ENCODE data around the gene SLCO1B3.
"Not testable (repeated sequence)": the region's sequence is repeated elsewhere in the genome, so short reads cannot be mapped to it uniquely, and the experiment has no call there.

SLCO1B3 gene, protein sequence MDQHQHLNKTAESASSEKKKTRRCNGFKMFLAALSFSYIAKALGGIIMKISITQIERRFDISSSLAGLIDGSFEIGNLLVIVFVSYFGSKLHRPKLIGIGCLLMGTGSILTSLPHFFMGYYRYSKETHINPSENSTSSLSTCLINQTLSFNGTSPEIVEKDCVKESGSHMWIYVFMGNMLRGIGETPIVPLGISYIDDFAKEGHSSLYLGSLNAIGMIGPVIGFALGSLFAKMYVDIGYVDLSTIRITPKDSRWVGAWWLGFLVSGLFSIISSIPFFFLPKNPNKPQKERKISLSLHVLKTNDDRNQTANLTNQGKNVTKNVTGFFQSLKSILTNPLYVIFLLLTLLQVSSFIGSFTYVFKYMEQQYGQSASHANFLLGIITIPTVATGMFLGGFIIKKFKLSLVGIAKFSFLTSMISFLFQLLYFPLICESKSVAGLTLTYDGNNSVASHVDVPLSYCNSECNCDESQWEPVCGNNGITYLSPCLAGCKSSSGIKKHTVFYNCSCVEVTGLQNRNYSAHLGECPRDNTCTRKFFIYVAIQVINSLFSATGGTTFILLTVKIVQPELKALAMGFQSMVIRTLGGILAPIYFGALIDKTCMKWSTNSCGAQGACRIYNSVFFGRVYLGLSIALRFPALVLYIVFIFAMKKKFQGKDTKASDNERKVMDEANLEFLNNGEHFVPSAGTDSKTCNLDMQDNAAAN

DNA sequence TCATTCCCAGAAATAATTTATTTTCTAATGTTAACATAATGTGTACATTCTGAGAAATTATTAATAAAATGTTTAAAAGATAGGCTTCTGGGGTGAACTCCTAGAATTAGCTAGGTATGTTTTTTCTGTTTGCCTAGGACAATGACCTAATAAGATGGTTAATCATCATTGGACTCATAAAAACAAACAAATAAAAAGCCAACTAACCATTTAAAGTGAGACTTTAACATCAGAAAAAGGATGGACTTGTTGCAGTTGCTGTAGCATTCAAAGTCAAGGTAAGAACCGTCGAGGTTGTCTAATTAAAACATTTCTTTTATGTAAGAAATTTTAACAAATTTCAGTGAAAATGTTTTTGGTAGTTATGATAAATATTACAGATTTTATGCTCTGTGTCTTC, at the start of gene SLCO1B3:
Gene SLCO1B3, plus strand, starts transcription at position 219 of the 400 bp plus-strand sequence. CDS start 5,034 bp downstream, outside the sequence.
- no peaks in the 10 kb centered on the region for H3K27me3 ChIP-seq (ENCODE audit: control insufficient read depth in 1 of 2, insufficient read depth in 2 of 2, low read length in 2 of 2)
- H3K4me3 ChIP-seq (ENCODE audit: low read depth in 1 of 2, low read length in 2 of 2): no peak within 1 kb of the TSS
- H3K27ac ChIP-seq (ENCODE audit: low read depth, low read length): no peak within 1 kb of the TSS
- H3K4me1 ChIP-seq (ENCODE audit: insufficient read depth, low read length): no peaks in the 10 kb centered on the region
- H3K36me3 ChIP-seq (ENCODE audit: insufficient read depth, low read length): no peaks in the 10 kb centered on the region
- H3K9me3 ChIP-seq (ENCODE audit: low read length): no peaks in the 10 kb centered on the region
- no peak within 1 kb of the TSS for H3K9ac ChIP-seq (ENCODE audit: low read length)

DNA sequence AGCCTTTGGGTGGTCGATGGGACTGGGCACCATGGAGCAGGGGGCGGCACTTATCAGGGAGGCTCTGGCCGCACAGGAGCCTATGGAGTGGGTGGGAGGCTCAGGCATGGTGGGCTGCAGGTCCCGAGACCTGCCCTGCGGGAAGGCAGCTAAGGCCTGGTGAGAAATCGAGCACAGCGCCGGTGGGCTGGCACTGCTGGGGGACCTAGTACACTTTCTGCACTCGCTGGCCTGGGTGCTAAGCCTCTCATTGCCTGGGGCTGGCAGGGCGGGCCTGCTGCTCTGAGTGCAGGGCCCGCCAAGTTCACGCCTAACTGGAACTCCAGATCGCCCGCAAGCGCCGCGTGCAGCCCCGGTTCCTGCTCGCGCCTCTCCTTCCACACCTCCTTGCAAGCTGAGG, 33.1 kb upstream of the SLCO1B3 start:
- no peak overlapping the region for H3K27ac ChIP-seq (ENCODE audit: low read depth, low read length)
- H3K9ac ChIP-seq (ENCODE audit: low read length): no peak overlapping the region
- no peak overlapping the region for H3K4me3 ChIP-seq (ENCODE audit: low read depth in 1 of 2, low read length in 2 of 2)
- no peaks in the 10 kb centered on the region for H3K36me3 ChIP-seq (ENCODE audit: insufficient read depth, low read length)
- no peaks in the 10 kb centered on the region for H3K27me3 ChIP-seq (ENCODE audit: control insufficient read depth in 1 of 2, insufficient read depth in 2 of 2, low read length in 2 of 2)
- H3K9me3 ChIP-seq (ENCODE audit: low read length): no peaks in the 10 kb centered on the region
- H3K4me1 ChIP-seq (ENCODE audit: insufficient read depth, low read length): no peaks in the 10 kb centered on the region

DNA sequence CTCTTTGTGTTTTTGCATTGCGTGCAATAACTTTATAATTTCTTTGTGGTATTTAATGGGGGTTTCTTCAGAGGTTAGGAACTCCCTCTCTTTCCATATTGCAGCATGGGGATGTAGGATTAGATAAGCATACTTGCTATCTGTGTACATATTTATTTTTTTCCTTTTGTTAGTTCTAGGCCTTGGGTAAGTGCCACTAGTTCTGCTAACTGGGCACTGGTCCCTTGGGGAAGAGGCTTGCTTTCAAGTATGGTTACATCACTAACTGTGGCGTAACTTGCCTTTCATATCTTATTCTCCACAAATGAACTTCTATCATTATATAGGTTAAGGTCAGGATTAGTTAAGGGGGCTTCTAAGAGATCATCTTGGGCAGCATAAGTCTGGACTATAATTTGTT, 31.5 kb upstream of the SLCO1B3 start:
- no peaks in the 10 kb centered on the region for H3K27me3 ChIP-seq (ENCODE audit: control insufficient read depth in 1 of 2, insufficient read depth in 2 of 2, low read length in 2 of 2)
- H3K4me3 ChIP-seq (ENCODE audit: low read depth in 1 of 2, low read length in 2 of 2): no peak overlapping the region
- H3K9ac ChIP-seq (ENCODE audit: low read length): no peak overlapping the region
- no peaks in the 10 kb centered on the region for H3K36me3 ChIP-seq (ENCODE audit: insufficient read depth, low read length)
- no peaks in the 10 kb centered on the region for H3K4me1 ChIP-seq (ENCODE audit: insufficient read depth, low read length)
- no peak overlapping the region for H3K27ac ChIP-seq (ENCODE audit: low read depth, low read length)
- H3K9me3 ChIP-seq (ENCODE audit: low read length): no peaks in the 10 kb centered on the region

DNA sequence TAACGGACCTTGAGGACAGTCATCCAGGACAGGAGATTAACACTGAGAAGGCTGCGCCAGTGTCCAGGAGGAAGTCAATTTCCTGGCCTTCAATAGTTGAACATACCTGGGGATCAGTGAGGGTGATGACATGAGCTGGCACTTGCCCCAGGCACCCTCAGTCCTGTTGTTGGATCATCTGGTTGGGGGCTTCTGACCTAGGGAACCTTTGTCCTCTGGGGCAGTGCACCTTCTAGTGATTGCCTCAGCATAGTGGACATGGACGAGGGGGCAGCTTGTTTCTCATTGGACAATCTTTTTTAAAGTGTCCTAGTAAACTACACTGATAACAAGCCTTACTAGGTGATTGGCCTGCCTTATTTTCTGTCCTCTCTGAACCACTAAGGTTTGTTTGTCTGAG, 30.5 kb upstream of the SLCO1B3 start:
- H3K4me3 ChIP-seq (ENCODE audit: low read depth in 1 of 2, low read length in 2 of 2); H3K36me3 ChIP-seq (ENCODE audit: insufficient read depth, low read length); H3K9ac ChIP-seq (ENCODE audit: low read length); H3K9me3 ChIP-seq (ENCODE audit: low read length); H3K27me3 ChIP-seq (ENCODE audit: control insufficient read depth in 1 of 2, insufficient read depth in 2 of 2, low read length in 2 of 2); H3K27ac ChIP-seq (ENCODE audit: low read depth, low read length); H3K4me1 ChIP-seq (ENCODE audit: insufficient read depth, low read length): not testable (repeated sequence)

DNA sequence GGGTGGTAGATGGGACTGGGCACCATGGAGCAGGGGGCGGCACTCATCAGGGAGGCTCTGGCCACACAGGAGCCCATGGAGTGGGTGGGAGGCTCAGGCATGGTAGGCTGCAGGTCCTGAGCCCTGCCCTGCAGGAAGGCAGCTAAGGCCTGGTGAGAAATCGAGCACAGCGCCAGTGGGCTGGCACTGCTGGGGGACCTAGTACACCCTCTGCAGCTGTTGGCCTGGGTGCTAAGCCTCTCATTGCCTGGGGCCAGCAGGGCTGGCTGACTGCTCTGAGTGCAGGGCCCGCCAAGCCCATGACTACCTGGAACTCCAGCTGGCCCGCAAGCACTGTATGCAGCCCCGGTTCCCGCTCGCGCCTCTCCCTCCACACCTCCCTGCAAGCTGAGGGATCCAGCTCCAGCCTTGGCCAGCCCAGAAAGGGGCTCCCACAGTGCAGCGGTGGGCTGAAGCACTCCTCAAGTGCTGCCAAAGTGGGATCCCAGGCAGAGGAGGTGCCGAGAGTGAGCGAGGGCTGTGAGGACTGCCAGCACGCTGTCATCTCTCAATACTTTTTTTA, 26.6 kb upstream of the SLCO1B3 start:
- not testable (repeated sequence) for H3K36me3 ChIP-seq (ENCODE audit: insufficient read depth, low read length); H3K27ac ChIP-seq (ENCODE audit: low read depth, low read length); H3K9me3 ChIP-seq (ENCODE audit: low read length); H3K27me3 ChIP-seq (ENCODE audit: control insufficient read depth in 1 of 2, insufficient read depth in 2 of 2, low read length in 2 of 2); H3K4me1 ChIP-seq (ENCODE audit: insufficient read depth, low read length); H3K9ac ChIP-seq (ENCODE audit: low read length); H3K4me3 ChIP-seq (ENCODE audit: low read depth in 1 of 2, low read length in 2 of 2)

DNA sequence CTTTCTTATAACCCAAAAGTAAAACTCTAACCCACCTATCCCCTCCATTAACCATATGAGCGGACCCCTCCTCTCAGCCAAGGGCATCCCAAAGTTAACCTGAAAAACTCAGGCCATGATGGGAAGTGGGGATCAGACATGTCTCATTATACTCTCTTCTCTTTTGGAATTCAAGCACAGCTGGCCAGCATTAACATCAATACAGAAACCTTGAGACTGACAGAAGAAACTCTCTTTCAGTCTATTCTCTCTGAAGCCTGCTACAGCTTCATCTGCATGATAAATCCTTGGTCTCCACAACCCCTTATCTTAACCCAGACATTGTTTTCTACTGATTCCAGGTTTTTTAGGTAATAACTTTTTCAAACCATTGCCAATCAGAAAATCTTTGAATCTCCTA, 17.5 kb upstream of the SLCO1B3 start:
- H3K9me3 ChIP-seq (ENCODE audit: low read length): no peaks in the 10 kb centered on the region
- no peaks in the 10 kb centered on the region for H3K36me3 ChIP-seq (ENCODE audit: insufficient read depth, low read length)
- H3K4me1 ChIP-seq (ENCODE audit: insufficient read depth, low read length): no peaks in the 10 kb centered on the region
- H3K4me3 ChIP-seq (ENCODE audit: low read depth in 1 of 2, low read length in 2 of 2): no peak overlapping the region
- H3K9ac ChIP-seq (ENCODE audit: low read length): no peak overlapping the region
- H3K27ac ChIP-seq (ENCODE audit: low read depth, low read length): no peak overlapping the region
- H3K27me3 ChIP-seq (ENCODE audit: control insufficient read depth in 1 of 2, insufficient read depth in 2 of 2, low read length in 2 of 2): no peaks in the 10 kb centered on the region

DNA sequence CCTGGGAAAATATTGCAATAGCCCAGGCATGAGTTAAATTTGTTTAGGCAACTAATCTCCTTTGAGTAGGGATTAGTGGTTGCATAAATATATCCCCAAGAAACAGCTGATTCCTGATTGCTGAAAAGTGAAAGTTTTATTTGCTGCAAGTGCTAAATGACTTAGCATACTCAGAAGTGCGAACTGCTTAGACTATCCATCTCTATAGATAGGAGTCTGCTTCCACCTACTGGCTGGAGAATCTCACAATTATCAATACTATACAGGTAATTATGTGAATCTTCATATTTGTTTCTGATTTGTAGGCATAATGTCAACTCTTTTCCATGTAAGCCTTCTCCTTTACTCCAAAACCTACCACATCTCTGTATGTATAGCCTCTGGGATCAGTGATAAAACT, 12.0 kb upstream of the SLCO1B3 start:
- H3K4me1 ChIP-seq (ENCODE audit: insufficient read depth, low read length): peaks cover 5% of the 10 kb centered on the region
- no peaks in the 10 kb centered on the region for H3K36me3 ChIP-seq (ENCODE audit: insufficient read depth, low read length)
- H3K9me3 ChIP-seq (ENCODE audit: low read length): no peaks in the 10 kb centered on the region
- H3K4me3 ChIP-seq (ENCODE audit: low read depth in 1 of 2, low read length in 2 of 2): no peak overlapping the region
- H3K27ac ChIP-seq (ENCODE audit: low read depth, low read length): no peak overlapping the region
- H3K27me3 ChIP-seq (ENCODE audit: control insufficient read depth in 1 of 2, insufficient read depth in 2 of 2, low read length in 2 of 2): no peaks in the 10 kb centered on the region
- no peak overlapping the region for H3K9ac ChIP-seq (ENCODE audit: low read length)

DNA sequence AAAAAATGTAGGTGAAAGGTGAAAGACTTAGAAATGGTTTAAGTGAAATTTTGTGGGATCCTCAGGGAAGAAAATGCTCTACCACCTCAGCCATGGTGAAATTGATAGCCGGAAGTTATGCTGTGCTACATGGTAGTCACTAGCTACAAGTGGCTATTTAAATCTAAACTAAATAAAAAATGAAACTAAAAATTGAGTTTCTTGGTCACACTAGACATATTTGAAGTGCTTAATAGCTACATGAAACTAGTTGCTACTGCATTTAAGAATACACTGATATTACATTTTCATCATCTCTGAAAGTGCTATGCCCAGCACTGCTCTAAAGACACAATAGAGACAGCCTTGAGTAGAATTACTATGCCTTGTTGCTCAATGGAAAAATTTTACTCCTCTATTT, 10.3 kb upstream of the SLCO1B3 start:
- peaks cover 5% of the 10 kb centered on the region for H3K4me1 ChIP-seq (ENCODE audit: insufficient read depth, low read length)
- no peaks in the 10 kb centered on the region for H3K27me3 ChIP-seq (ENCODE audit: control insufficient read depth in 1 of 2, insufficient read depth in 2 of 2, low read length in 2 of 2)
- no peaks in the 10 kb centered on the region for H3K36me3 ChIP-seq (ENCODE audit: insufficient read depth, low read length)
- H3K27ac ChIP-seq (ENCODE audit: low read depth, low read length): no peak overlapping the region
- H3K9ac ChIP-seq (ENCODE audit: low read length): no peak overlapping the region
- no peak overlapping the region for H3K4me3 ChIP-seq (ENCODE audit: low read depth in 1 of 2, low read length in 2 of 2)
- H3K9me3 ChIP-seq (ENCODE audit: low read length): no peaks in the 10 kb centered on the region

DNA sequence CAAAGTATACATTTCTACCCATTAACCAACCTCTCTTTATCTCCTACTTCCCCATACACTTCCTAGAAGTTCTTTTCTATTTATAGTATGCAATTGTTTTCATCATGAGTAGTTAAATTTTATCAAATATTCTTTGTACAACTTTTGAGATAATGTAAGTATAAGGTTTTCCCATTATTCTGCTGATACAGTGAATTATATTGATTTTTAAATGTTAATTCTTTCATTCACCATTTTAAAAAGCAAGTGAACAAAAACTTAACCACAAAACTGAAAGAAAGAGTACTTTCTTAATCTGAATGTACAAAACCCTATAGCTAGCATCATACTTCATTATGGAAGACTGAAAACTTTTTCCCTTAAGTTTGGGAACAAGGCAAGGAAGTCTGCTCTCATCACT, 9.5 kb upstream of the SLCO1B3 start:
- Histone ChIP-seq H3K9ac (ENCODE audit: low read length) (no peak overlapping the region), H3K36me3 (ENCODE audit: insufficient read depth, low read length) (no peaks in the 10 kb centered on the region), H3K27me3 (ENCODE audit: control insufficient read depth in 1 of 2, insufficient read depth in 2 of 2, low read length in 2 of 2) (no peaks in the 10 kb centered on the region), H3K9me3 (ENCODE audit: low read length) (no peaks in the 10 kb centered on the region), H3K4me3 (ENCODE audit: low read depth in 1 of 2, low read length in 2 of 2) (no peak overlapping the region), H3K27ac (ENCODE audit: low read depth, low read length) (no peak overlapping the region), H3K4me1 (ENCODE audit: insufficient read depth, low read length) (peaks cover 5% of the 10 kb centered on the region)

DNA sequence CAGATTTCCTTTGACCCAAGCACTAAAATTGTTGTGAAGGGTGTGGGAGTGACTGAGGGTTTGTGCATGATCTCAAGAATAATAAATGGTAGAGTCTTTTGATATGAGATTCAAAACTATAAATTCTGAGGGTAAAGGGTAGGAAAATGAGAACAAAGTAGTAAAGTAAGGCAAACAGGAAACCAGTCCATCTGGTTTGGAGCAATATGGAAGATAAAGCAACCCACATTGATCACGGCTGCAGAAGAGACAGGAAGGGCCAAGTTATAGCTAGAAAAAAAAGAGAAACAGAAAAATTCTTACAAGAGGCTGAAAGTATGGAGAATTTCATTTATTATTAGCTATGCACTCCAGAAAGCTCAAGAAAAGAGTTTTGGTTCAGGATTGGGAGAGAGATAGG, 4.6 kb upstream of the SLCO1B3 start:
- Histone ChIP-seq H3K9ac (ENCODE audit: low read length) (no peak overlapping the region), H3K9me3 (ENCODE audit: low read length) (no peaks in the 10 kb centered on the region), H3K27me3 (ENCODE audit: control insufficient read depth in 1 of 2, insufficient read depth in 2 of 2, low read length in 2 of 2) (no peaks in the 10 kb centered on the region), H3K36me3 (ENCODE audit: insufficient read depth, low read length) (no peaks in the 10 kb centered on the region), H3K27ac (ENCODE audit: low read depth, low read length) (no peak overlapping the region), H3K4me3 (ENCODE audit: low read depth in 1 of 2, low read length in 2 of 2) (no peak overlapping the region), H3K4me1 (ENCODE audit: insufficient read depth, low read length) (no peaks in the 10 kb centered on the region)

DNA sequence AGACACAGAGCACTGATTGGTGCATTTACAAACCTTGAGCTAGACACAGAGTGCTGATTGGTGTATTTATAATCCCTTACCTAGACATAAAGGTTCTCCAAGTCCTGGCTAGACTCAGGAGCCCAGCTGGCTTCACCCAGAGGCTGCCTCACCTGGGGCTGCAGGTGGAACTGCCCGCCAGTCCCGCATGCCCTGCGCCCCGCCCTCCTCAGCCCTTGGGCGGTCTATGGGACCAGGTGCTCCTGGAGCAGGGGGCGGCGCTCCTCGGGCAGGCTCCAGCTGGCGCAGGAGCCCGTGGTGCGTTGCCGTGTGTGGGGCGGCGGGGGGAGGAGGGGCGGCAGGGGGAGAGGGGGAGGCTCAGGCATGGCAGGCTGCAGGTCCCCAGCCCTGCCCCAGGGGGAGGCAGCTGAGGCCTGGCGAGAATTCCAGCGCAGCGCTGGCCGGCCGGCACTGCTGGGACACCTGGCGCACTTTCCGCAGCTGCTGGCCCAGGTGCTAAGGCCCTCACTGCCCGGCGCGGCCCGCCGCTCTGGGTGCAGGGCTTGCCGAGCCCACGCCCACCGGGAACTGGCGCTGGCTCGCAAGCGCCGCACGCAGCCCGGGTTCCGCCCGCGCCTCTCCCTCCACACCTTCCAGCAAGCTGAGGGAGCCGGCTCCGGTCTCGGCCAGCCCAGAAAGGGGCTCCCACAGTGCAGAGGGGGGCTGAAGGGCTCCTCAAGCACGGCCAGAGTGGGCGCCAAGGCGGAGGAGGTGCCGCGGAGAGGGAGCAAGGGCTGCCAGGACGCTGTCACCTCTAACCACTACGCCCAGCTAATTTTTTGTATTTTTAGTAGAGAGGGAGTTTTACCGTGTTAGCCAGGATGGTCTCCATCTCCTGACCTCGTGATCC, 3.1 kb upstream of the SLCO1B3 start:
- Histone ChIP-seq H3K27ac (ENCODE audit: low read depth, low read length) (no peak overlapping the region), H3K9ac (ENCODE audit: low read length) (no peak overlapping the region), H3K4me1 (ENCODE audit: insufficient read depth, low read length) (no peaks in the 10 kb centered on the region), H3K9me3 (ENCODE audit: low read length) (no peaks in the 10 kb centered on the region), H3K36me3 (ENCODE audit: insufficient read depth, low read length) (no peaks in the 10 kb centered on the region), H3K4me3 (ENCODE audit: low read depth in 1 of 2, low read length in 2 of 2) (no peak overlapping the region), H3K27me3 (ENCODE audit: control insufficient read depth in 1 of 2, insufficient read depth in 2 of 2, low read length in 2 of 2) (no peaks in the 10 kb centered on the region)
